Umbilical cord (tissue), 2 donors: Measurements from ENCODE around the gene SHROOM4. TPM values are rescaled to one million over a fixed set of nuclear protein-coding genes. Genes with fewer than 3 reads are reported as not detected.

Experiments used
- DNase-seq: peaks from one replicate; pipeline ENCODE4 v3.0.0-alpha.2; 2015; ENCODE audit warnings: low spot score
- total RNA-seq: library from RNA; depleted of rRNA; stranded (reverse); fragments of >200 nt; gene quantifications from one replicate; pipeline ENCODE4 v1.2.3, GENCODE V29; 2014; ENCODE audit warnings: low replicate concordance; ENCODE audit not compliant: insufficient read depth

Gene SHROOM4
- total RNA-seq, 1 donor from 2014 or later = 7.0 TPM

DNA sequence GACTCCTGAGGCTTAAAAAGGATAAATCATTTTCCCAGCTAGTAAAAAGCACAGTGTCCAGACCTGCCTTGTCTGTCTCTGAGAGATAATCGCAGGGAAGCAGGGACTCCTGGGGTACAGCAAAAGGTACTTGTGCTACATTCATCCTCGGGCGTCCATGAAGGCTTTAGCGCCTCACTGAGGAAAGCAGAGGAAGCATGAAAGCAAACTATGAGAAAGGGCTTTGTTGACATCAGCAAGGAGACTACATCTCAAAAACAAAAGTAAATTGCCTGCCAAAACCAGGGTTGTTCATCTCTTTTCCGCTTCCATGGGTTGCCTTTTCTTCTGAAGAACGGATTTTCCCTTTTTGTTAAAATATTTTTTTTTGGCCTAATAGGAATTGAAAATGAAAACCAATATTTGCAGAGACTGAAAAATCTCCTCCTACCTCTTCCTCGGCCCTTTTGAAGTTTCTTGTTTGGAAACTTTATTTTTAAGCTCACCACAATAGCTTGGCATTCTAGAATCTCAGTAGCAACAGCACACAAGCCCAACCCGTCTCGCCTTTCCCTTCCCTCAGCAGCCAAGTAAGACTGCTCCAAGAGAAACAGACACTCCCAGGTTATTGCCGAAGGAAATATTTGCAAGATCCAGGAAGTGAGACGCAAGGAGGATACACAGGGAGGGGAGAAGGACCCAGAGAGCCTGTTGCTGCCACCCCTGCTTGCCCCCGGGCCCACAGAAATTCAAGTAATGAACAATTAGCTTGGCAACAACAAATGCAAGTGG, 195.0 kb downstream of the SHROOM4 start:
- DNase-seq = no peak

DNA sequence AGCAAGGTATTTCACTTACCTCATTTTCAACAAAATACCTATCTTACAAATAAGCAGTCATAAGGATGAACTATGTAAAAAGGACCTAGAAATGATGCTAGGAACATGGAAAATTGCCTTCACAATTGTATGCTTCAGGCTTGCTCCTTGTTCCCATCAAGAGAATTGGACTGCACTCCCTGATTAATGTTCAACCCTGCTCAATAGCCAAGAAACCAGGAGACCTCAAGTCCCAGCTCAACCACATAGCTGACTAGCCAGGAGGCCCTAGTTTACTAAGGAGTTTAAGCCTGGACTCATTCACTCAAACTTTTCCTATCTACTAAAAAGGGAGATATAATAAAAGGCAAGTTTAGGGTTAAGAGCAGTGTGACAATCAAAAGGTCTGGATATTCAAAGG, 196.8 kb downstream of the SHROOM4 start:
- DNase-seq = no peak

DNA sequence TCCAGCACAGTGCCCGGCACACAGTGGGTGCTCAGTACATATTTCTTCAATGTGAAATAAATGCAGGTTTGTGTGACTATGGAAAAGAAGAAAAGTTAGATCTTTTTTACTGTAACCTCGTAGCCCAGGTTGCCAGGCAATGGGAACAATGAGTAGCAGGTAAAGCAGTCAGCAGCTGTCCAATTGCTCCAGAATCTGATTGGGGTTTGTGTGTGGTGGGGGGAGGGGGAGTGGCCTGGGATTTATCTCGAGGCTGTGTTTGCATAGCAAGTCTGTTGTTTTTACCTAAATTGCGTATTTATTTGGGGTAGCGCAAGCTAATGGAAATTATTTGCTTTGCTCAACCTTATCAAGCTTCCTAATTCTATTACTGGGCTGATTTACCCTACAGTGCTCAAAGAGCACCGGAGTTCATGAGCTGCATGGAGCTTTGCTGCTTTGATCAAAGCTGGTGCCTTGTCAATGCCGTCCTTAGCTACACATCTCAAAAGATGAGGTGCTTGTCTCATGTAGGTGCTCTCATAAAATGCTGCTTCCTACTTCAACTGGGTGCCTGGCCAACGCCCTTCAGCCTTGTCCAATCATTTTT, 198.3 kb downstream of the SHROOM4 start:
- no peak for DNase-seq

DNA sequence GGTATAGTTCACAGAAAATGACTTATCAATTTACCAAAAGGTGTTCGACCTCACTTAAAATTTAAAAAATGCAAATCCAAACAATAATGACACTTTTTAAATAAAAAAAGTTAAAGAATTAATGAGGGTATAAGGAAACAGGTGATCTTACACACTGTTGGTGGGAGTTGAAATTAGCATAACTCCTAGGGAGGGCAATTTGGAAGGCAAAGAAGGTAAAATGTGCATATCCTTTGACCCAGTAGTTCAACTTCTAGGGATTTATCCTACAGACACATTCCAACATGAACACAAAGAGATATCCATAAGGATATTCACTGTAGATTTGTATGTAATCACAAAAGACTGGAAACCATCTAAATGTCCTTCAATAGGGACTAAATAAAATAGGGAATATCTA, 199.5 kb downstream of the SHROOM4 start:
- DNase-seq = no peak

DNA sequence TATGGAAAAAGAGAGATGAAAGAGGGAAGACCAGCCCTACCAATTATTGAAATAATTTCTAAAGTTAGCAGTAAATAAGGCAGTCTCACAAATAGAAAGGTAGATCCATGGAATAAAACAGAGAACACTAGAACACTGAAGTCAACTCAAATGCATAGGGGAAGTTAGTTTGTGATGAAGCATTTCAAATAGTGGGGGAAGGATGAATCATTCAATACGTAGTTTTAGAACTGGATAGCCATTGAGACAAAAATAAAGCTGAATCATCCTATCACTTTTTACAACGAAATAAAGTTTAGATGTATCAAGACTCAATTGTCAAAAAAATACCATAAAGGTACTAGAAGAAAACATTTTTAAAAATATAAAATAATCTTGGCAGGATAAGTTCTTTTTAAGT, 200.1 kb downstream of the SHROOM4 start:
- no peak for DNase-seq

DNA sequence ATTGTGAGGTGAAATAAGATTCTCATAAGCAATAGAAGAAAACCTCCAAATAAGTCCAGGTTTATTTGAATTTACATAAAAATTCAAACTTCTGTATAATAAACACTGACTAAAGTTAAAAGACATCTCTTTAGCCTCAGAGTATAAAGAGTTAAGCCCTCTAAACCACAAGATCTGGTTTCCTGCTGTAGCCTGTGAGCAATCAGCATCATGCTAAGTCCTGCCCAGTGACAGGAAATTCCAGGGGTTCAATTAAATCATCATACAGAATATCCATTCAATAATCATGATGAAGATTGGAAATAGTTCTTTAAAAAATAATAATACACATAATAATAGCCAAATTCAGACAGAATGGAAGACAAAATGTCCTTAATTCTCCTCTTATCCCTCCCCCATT, 204.2 kb downstream of the SHROOM4 start:
- DNase-seq = no peak

DNA sequence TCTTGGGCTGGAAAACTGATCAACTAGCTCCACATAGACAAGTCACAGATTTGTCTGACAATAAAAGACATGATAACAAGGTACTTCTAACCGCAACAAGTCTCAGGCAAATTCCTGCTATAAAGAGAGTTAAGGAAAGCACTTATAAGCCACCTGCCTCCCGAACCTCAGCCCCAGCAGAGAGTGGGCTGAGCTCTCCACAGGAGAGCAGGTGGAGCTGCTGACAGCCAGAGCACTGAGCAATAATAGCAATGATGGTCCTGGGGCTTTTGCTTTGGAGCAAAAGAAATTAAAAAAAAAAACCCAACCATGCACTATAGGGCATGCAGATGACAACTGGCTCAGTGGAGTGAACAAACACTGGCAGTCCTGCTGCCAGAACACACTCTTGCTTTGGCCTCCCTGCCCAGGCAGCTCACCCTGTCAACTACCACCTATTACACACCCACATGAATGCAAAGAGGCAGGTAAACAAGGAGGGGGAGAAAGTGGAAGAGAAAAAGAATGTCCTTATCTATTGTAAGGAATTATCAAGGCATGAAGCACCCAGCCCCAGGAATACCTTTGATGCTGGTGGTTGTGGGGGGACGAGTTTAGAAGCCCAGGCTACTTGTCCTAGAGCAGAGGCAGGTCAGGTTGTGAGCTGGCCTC, 207.6 kb downstream of the SHROOM4 start:
- no peak for DNase-seq

DNA sequence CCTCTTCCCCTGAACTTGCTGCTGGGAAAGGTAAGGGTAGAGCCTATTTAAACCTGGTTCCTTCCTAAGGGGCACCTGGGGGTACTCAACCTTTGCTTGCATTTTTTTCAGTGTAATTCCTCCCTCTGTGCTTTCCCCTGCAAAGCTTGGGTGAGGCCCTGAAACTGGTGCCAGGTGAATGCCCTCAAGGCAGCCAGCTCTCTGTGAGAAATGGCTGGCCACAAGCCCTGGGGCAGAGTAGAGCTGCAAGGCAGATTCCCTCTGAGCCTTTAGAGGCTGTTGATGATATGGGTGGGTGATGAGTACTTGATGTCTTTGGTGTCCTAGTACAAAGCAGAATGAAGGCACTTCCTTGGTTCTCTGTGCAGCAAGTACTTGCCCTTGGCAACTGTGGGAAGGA, 217.9 kb downstream of the SHROOM4 start:
- DNase-seq = no peak

DNA sequence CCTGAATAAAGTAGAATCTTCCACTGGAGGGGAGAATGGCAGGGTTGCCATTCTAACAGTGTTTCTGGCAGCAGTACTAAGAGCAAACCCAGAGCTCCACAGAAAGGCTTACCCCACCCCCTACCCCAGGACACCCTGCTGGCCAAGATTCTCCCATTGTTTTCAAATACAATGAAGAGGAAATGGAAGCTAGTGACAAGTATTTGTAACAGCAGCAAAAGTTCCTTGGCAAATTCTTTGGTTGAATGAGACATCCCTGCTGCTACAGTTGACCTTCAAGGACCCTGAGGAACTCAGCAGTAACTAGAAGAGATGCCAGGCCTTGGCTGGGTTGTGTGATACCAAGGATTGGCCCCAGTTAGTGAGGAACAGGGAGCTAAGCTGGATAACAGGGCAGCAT, 219.2 kb downstream of the SHROOM4 start:
- no peak for DNase-seq

DNA sequence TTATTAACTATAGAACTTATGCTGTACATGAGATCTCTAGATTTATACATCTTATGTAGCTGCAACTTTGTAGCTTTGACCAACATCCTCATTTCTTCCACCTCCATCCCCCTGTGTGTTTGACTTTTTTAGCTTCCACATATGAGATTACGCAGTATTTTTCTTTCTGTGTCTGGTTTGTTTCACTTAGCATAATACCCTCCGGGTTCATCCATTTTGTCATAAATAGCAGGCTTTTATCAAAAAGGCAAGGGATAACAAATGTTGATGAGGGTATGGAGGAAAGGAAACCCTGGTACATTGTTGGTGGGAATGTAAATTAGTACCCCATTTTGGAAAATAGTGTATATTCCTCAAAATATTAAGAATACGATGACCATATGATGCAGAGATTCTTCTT, 227.0 kb downstream of the SHROOM4 start:
- DNase-seq = peak; percentile 4

DNA sequence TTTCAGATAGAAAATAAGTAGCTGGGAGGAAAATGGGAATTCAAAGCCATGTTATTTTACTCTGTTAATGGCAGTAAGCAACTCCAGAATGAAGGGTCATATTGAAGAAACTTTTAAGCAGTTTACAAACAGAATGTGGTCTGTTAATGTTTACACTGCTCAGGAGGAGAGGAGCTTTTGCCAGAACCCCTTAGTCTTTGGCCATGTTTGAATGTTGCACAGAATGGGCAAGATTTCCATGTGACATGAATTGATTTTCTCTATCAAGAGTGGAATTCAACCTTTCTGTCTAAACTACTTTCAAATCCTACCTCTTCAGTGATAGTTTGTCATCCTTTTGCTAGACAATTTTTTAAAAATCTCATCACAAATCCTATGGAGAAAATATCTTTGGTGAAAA, 227.6 kb downstream of the SHROOM4 start:
- DNase-seq = no peak

DNA sequence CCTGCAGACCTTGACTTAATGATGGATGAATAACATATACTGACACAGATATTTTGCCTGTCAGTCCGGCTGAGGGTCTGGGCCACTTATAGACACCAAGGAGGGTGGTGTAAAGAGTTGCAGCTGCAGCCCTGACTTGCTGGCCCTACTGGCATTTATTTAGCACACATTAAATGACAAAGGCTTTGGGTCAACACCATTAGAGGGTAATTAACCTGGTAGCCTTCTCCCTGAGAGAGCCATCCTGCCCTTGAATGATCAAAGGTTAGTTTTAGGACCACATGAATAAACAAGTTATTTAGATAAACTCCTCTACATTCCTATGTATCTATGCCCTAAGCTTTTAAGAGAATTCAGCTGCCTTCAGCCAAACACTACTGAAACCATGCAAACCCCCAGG, 232.6 kb downstream of the SHROOM4 start:
- DNase-seq = no peak

DNA sequence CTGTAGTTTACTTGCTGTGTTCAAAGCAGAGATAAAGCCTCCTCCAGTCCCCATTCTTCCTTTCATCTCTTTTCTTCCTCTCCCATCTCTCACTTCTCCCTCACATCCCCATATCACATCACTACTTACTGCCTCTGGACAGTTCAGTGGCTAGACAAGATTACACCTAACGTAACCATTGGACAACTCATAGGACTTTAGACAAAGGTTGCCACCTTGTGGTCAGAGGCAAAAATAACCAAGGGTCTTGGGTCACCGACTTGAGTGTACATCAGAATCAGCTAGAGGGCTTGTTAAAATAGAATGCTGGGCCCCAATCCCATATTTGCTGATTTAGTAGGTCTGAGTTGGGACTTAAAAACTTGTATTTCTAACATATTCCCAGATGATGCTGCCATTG, 234.0 kb downstream of the SHROOM4 start:
- DNase-seq = peak; percentile 49

DNA sequence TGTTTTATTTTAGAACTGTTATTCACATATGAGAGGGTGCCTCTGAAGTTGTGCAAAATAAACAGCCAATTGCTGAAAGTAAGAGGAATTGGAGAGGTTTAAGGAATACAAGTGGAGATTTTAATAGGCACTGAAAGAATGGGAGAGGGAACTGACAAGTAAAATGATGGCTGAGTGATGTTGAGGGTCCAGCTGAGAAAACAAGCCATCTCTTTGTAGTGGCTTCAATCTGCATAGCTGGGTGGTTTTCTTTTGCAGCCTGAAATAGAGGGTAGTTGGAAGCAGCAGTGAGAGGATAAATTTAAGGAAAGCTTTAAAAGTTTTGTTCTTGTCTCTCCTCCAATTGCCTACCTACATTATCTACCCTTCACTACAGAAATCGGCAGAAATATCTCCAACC, 236.7 kb downstream of the SHROOM4 start:
- DNase-seq = no peak

DNA sequence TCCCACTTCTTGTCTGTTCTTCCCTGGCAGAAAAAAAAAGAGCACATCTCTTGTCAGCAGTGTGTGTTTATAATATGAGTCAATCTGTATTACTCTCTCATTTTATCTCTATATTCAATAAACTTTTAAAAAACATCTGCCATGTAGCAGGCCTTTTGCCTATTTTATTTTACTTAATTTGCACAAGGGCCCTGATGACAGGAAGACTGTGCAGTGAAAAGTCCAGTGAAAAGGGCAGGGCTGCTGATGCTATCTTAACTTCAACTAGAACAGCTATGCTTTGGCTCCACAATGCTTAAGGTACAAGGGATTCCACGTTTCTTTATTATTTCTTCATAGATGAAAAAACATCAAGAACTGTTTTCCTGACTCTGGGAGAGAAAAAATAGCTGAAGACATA, 246.4 kb downstream of the SHROOM4 start:
- no peak for DNase-seq

DNA sequence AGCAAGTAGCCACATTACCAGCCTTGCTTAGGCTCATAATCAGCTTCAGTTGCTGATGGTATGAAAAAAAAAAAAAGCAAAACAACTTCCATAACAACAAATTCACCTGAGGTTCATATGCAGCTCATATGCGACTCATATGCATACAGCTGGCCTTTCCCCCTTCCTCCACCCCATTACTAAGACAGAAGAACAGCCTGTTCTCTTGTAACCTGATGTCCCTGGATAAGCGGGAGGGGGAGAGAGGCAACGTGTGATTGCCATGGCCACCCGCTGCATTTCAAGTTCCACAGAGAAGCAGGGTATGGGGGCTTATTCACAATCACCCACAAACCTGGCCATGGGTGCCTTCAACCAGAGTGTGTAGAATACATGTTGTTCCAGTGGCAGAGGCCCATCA, 248.3 kb downstream of the SHROOM4 start:
- DNase-seq = no peak

Other genes with a start within 250 kb of the SHROOM4 start
- not detected for gene BMP15, start 96.5 kb upstream of the SHROOM4 start, total RNA-seq